ENCODE data around the gene FSIP1.

- TF ChIP-seq, protein P1, sequence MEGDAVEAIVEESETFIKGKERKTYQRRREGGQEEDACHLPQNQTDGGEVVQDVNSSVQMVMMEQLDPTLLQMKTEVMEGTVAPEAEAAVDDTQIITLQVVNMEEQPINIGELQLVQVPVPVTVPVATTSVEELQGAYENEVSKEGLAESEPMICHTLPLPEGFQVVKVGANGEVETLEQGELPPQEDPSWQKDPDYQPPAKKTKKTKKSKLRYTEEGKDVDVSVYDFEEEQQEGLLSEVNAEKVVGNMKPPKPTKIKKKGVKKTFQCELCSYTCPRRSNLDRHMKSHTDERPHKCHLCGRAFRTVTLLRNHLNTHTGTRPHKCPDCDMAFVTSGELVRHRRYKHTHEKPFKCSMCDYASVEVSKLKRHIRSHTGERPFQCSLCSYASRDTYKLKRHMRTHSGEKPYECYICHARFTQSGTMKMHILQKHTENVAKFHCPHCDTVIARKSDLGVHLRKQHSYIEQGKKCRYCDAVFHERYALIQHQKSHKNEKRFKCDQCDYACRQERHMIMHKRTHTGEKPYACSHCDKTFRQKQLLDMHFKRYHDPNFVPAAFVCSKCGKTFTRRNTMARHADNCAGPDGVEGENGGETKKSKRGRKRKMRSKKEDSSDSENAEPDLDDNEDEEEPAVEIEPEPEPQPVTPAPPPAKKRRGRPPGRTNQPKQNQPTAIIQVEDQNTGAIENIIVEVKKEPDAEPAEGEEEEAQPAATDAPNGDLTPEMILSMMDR (IDR thresholded peaks at IDR 0.05; ENCODE audit: low read depth, low read length, poor library complexity, severe bottlenecking), result no peak
- TF ChIP-seq EZH2phosphoT487 (IDR thresholded peaks at IDR 0.05; ENCODE audit: borderline replicate concordance, low read length), result no peak
These were observed 142.0 kb downstream of the FSIP1 start for GRCh38 chr15:39640665-39641064.

All from DOHH2 (cell line).